Heart right ventricle (tissue), 16 donors: ENCODE data around the gene TNFRSF18. TPM values are rescaled to one million over a fixed set of nuclear protein-coding genes. Genes with fewer than 3 reads are reported as not detected.
A peak's percentile ranks its signal among the peaks of the same experiment; 100 is the strongest.

ENCODE experiments used
- ATAC-seq, 8 donors: fragments of 200-7000 bp; cut with Tn5 transposase; one replicate each; pipeline ENCODE4 v1.9.1; 2020; ENCODE audit warnings: mild to moderate bottlenecking in 8 of 8, moderate library complexity in 8 of 8, moderate number of reproducible peaks in 1 of 8
- DNase-seq, 2 donors: peaks; one replicate each; pipeline ENCODE4 v3.0.0-alpha.2; 2020
- H3K27ac ChIP-seq, 10 donors: fragments of 200-600 bp; sonication (generic) in 2 of 10; one replicate each; pipeline versions ENCODE4 v1.5.0 to v1.8.0; 2020 to 2022; ENCODE audit warnings: mild to moderate bottlenecking in 3 of 10
- H3K27me3 ChIP-seq, 7 donors: fragments of 200-600 bp; one replicate each; pipeline ENCODE4 v1.8.0; 2021 to 2022; ENCODE audit warnings: mild to moderate bottlenecking in 2 of 7
- H3K36me3 ChIP-seq, 9 donors: fragments of 200-600 bp; sonication (generic) in 1 of 9; one replicate each; pipeline versions ENCODE4 v1.5.0 to v1.8.0; 2020 to 2022; ENCODE audit warnings: mild to moderate bottlenecking in 2 of 9
- H3K4me1 ChIP-seq, 9 donors: fragments of 200-600 bp; sonication (generic) in 1 of 9; one replicate each; pipeline versions ENCODE4 v1.5.0 to v1.8.0; 2020 to 2022; ENCODE audit warnings: mild to moderate bottlenecking in 4 of 9
- H3K4me3 ChIP-seq, 10 donors: fragments of 200-600 bp; sonication (generic) in 2 of 10; one replicate each; pipeline versions ENCODE4 v1.5.0 to v1.8.0; 2020 to 2022; ENCODE audit warnings: mild to moderate bottlenecking in 7 of 10, moderate library complexity in 2 of 10
- H3K9me3 ChIP-seq, 11 donors: fragments of 200-600 bp in 10 of 11; sonication (generic) in 2 of 11; one replicate each; pipeline versions ENCODE4 v1.5.0 to v1.8.0; 2013 to 2022; ENCODE audit warnings: mild to moderate bottlenecking in 2 of 11, control low read depth in 1 of 11, moderate library complexity in 1 of 11
- CTCF ChIP-seq, 9 donors: fragments of 200-600 bp; sonication (generic) in 2 of 9; IDR thresholded peaks; one replicate each; pipeline versions ENCODE4 v1.5.0 to v1.8.0; 2021 to 2022; ENCODE audit warnings: antibody characterized with exemption in 9 of 9, mild to moderate bottlenecking in 5 of 9, moderate library complexity in 1 of 9
- WGBS, 2 donors: extraction: QIAGEN DNeasy Blood & Tissue Kit; methylation state at CpG; one replicate each; pipeline ENCODE4 v1.1.7; 2013; ENCODE audit warnings: inconsistent platforms in 1 of 2; 5-methylcytosine and 5-hydroxymethylcytosine counted together
- intact Hi-C, 10 donors: fragments of 100-400 bp; cut with DNase I; formaldehyde crosslinking; loops; one replicate each; pipeline versions ENCODE4 v1.11.1 to v1.14.2; 2022
- polyA plus RNA-seq, 2 donors: library from polyadenylated mRNA; stranded (reverse); fragments of 200-250 nt; gene quantifications; one replicate each; pipeline ENCODE4 v1.2.3, GENCODE V29; 2013
- total RNA-seq, 10 donors: library from RNA; stranded (reverse); fragmentation: NEBNext Ultra II Directional in 3 of 10; extraction: Animal tissue kit (Norgen Biotek cat#: 25700) in 3 of 10; gene quantifications; one replicate each; pipeline versions ENCODE4 v1.2.1 to v1.2.4, GENCODE V29; 2021 to 2023
- donor health status: Arrhythmogenic right ventricular cardiomyopathy.
- donor health status: ischemic (EF 13 %, LVEDD 7.1; RV severe dilation, severe dysfunction).
- donor health status: healthy with polysubstance abuse.
- donor health status: DM: no; HTN: yes; CAD: no.
- donor health status: DM: no; HTN: no; CAD: no.
- donor health status: ischemic (EF 25% LVEDD 6.9; RV normal size, moderate dysfunction).
- donor health status: ischemic (EF 25% LVEDD 5.7; RV mildly dilated, moderate dysfunction).
- donor health status: healthy.
- donor health status: DM: yes; HTN: yes; CAD: no.
- donor health status: Ischemic cardiomyopathy.
- donor health status: ischemic (EF 35%, LVEDD 5.7; RV mildly dilated, moderate dysfunction).
- donor health status: nonischemic (EF 11% LVEDD 7.7; RV severe dilation, severe dysfunction).
- donor health status: DM: yes; HTN: yes; CAD: no.
- donor health status: PGD.
- donor health status: ischemic (EF 29% LVEDD 5.4; RV normal size, mild dysfunction).
- donor health status: nonischemic (EF 23%, LVEDD 6.1; RV moderate dilation, normal function).

The TNFRSF18 gene
- total and polyA plus RNA-seq, 12 donors: 0.26 to 1.7 (median 0.38) TPM; not detected in 8

DNA sequence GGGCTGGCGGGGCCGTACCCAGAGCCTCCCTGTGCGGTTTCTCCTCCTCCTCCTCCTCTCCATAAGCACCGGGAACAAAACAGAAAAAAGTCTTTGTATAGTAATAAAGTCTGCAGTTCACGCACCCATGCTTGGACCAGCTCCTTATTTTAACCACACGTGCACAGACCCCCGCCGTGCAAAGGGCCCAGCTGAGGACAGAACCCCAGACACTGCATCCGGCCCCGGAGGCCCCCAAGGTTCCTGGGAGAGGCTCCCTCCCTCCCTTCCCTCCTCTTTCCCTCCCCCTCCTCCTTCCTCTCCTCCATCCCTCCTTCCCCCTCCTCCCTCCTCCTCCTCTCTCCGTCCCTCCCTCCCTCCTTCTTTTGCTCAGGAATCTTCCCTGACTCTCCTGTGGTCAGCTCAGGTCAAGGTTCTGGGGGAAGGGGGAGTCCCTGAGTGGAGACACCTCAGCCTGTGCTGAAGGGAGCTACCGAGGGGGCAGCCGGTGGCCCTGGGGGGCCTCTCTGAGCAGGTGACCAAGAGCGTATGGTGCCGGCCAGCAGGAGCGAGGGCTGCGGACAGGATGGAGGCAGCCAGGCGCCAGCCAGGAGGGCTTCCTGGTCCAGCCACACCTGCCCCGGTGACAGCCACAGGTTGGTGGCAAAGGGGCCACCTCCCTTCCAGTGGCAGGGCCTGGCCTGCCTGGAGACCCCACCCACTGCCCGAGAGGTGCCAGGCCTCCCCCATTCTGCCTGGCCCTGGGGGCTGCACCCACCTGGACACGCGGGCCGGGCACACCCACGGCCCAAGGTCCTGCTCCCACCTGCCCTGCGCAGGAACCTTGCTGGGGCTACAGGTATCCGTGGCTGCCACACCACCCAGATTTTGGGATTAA is 35.9 kb downstream of the TNFRSF18 start:
- DNase-seq (no peak), ATAC-seq (no peak)
- Histone ChIP-seq H3K27ac (no peak overlapping the region), H3K27me3 (peaks cover 13 to 99% (median 93%) of the 10 kb centered on the region in 7 donors), H3K36me3 (no peaks in the 10 kb centered on the region), H3K4me3 (no peak overlapping the region), H3K9me3 (no peaks in the 10 kb centered on the region), H3K4me1 (peaks cover 0 to 16% (median 4%) of the 10 kb centered on the region in 9 donors)
- WGBS, 2 donors: 50 to 55% methylated on average over 26 of the region's 26 CpGs
- no peak for TF ChIP-seq CTCF (IDR thresholded peaks at IDR 0.05)
- intact Hi-C loops: loop anchor here in 1 of 10 donors (5.0 kb wide), 1 partner anchor 48 kb away; no protein-coding TSS in a partner anchor

DNA sequence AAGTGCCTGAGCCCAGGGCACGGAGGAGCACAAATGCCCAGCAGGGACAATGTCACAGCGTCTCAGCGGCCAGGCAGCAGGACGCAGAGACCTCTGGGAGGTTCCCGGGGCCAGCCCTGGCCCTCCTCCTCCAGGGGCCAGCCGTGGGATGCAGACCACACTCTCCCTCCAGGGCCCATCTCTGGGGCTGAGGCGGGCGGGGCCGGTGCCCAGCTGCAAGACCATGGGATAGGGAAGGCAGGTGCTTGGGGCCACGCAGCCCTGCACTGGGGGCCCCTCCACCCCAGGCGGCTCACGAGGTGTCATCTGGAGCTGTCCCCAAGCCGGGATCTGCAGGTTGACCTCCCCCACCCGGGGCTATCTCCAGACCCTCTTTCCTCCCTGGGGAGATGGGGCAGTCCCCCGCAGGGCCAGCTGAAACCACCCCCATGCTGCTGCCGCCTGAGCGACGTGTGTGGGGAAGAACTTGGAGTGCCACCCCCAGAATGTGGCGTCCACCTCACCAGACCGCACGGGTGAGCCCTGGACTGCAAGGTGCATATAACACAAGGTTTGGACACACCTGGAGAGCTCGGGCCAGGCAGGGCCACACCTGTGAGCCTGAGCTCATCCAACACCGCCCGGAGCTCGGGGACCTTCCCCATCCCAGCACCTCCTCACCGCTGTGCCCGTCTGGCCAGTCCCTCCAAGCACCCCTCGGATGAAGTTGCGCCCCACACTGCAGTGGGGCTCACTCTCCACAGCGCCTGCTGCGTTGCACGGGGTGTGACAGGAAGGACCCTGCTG is 36.8 kb downstream of the TNFRSF18 start:
- intact Hi-C loops: loop anchor here in 1 of 10 donors (5.0 kb wide), 1 partner anchor 47 kb away; no protein-coding TSS in a partner anchor
- Histone ChIP-seq H3K9me3 (no peaks in the 10 kb centered on the region), H3K27ac (no peak overlapping the region), H3K36me3 (no peaks in the 10 kb centered on the region), H3K4me3 (no peak overlapping the region), H3K27me3 (peaks cover 13 to 99% (median 95%) of the 10 kb centered on the region in 7 donors), H3K4me1 (peaks cover 0 to 16% (median 4%) of the 10 kb centered on the region in 9 donors)
- DNase-seq (peak in 1 of 2 donors; percentile 7), ATAC-seq (no peak)
- no peak for TF ChIP-seq CTCF (IDR thresholded peaks at IDR 0.05)
- 63 to 67% methylated on average over 31 to 32 of the region's 32 CpGs for WGBS, 2 donors

- H3K27ac ChIP-seq: no peak overlapping the region
- peaks cover 12 to 99% (median 92%) of the 10 kb centered on the region in 7 donors for H3K27me3 ChIP-seq
- peaks cover 0 to 12% (median 1%) of the 10 kb centered on the region in 9 donors for H3K4me1 ChIP-seq
- no peaks in the 10 kb centered on the region for H3K9me3 ChIP-seq
- DNase-seq: peak in 1 of 2 donors; percentile 7
- H3K4me3 ChIP-seq: no peak overlapping the region
- TF ChIP-seq CTCF (IDR thresholded peaks at IDR 0.05): no peak
- H3K36me3 ChIP-seq: no peaks in the 10 kb centered on the region
- intact Hi-C loops: no loop called here
- no peak for ATAC-seq
- WGBS, 2 donors: 78% methylated on average over 36 to 37 of the region's 37 CpGs
These were observed 37.7 kb downstream of the TNFRSF18 start for GRCh38 chr1:1168451-1169411.
